ENCODE measurements around the gene ZCCHC24.

DNA sequence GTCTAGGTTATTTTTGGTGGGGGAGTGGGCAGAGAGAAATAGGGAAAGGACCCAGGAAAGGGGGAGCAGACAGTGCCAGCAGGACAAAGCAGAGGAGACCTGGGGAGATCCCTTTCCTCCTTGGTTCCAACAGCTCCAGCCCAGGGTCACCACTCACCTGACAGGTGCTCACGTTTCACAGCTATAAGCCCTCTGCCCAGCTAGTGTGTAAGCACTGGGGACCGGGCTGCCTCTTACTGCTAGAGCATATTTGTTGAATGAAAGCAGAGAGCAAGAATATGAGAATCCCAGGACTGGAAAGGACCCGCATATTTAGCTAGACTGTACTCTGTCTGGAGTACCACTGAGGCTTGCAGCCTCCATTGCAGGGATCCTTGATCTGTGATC, 6.7 kb downstream of the ZCCHC24 start:
- TF ChIP-seq, protein P1, sequence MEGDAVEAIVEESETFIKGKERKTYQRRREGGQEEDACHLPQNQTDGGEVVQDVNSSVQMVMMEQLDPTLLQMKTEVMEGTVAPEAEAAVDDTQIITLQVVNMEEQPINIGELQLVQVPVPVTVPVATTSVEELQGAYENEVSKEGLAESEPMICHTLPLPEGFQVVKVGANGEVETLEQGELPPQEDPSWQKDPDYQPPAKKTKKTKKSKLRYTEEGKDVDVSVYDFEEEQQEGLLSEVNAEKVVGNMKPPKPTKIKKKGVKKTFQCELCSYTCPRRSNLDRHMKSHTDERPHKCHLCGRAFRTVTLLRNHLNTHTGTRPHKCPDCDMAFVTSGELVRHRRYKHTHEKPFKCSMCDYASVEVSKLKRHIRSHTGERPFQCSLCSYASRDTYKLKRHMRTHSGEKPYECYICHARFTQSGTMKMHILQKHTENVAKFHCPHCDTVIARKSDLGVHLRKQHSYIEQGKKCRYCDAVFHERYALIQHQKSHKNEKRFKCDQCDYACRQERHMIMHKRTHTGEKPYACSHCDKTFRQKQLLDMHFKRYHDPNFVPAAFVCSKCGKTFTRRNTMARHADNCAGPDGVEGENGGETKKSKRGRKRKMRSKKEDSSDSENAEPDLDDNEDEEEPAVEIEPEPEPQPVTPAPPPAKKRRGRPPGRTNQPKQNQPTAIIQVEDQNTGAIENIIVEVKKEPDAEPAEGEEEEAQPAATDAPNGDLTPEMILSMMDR (IDR thresholded peaks at IDR 0.05; ENCODE audit: low read depth, low read length, missing input control): no peak
- TF ChIP-seq, protein P2, sequence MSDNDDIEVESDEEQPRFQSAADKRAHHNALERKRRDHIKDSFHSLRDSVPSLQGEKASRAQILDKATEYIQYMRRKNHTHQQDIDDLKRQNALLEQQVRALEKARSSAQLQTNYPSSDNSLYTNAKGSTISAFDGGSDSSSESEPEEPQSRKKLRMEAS (IDR thresholded peaks at IDR 0.05): no peak
- TF ChIP-seq TAF1 (conservative IDR thresholded peaks at IDR 0.05): no peak

Measured in liver (tissue), 3 donors.